ENCODE measurements around the gene MCC.

DNA sequence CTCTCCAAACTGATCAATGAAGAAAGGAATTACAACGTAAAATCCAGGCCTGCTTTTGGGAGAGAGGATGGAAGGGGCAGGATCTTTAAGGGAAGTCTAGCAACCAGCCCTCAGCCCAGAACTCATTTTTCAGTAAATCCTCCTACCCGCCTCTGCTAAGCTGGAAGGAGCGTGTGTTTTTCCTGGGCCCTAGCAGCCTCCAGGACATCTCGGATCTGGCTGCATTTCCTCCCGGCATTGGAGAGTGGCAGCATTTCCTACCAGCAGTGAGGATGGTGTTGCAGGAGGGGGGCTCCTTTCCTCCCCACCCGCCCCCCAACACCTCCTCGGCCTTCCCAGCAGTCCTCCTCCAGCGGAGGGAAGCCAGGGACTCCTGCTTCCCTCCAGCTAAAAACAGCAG, 457.1 kb downstream of the MCC start:
- TF ChIP-seq, protein P1, sequence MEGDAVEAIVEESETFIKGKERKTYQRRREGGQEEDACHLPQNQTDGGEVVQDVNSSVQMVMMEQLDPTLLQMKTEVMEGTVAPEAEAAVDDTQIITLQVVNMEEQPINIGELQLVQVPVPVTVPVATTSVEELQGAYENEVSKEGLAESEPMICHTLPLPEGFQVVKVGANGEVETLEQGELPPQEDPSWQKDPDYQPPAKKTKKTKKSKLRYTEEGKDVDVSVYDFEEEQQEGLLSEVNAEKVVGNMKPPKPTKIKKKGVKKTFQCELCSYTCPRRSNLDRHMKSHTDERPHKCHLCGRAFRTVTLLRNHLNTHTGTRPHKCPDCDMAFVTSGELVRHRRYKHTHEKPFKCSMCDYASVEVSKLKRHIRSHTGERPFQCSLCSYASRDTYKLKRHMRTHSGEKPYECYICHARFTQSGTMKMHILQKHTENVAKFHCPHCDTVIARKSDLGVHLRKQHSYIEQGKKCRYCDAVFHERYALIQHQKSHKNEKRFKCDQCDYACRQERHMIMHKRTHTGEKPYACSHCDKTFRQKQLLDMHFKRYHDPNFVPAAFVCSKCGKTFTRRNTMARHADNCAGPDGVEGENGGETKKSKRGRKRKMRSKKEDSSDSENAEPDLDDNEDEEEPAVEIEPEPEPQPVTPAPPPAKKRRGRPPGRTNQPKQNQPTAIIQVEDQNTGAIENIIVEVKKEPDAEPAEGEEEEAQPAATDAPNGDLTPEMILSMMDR (IDR thresholded peaks at IDR 0.05): no peak
- TF ChIP-seq POLR2A (IDR thresholded peaks at IDR 0.05): no peak
